ENCODE results near the gene STAT4.

Gene STAT4

GRCh38 chr2:191128911-191129304, 21.9 kb downstream of the STAT4 start:
- H3K4me3 Mint-ChIP-seq = peak overlapping the region; percentile 54
- no peak for DNase-seq (ENCODE audit: low spot score in 2 of 2)
- peak overlapping the region; percentile 89 for H3K27ac Mint-ChIP-seq
- peaks cover 65% of the 10 kb centered on the region for H3K4me1 Mint-ChIP-seq
- ATAC-seq = no peak
- peaks cover 36% of the 10 kb centered on the region for H3K36me3 Mint-ChIP-seq
- no peaks in the 10 kb centered on the region for H3K9me3 Mint-ChIP-seq

DNA sequence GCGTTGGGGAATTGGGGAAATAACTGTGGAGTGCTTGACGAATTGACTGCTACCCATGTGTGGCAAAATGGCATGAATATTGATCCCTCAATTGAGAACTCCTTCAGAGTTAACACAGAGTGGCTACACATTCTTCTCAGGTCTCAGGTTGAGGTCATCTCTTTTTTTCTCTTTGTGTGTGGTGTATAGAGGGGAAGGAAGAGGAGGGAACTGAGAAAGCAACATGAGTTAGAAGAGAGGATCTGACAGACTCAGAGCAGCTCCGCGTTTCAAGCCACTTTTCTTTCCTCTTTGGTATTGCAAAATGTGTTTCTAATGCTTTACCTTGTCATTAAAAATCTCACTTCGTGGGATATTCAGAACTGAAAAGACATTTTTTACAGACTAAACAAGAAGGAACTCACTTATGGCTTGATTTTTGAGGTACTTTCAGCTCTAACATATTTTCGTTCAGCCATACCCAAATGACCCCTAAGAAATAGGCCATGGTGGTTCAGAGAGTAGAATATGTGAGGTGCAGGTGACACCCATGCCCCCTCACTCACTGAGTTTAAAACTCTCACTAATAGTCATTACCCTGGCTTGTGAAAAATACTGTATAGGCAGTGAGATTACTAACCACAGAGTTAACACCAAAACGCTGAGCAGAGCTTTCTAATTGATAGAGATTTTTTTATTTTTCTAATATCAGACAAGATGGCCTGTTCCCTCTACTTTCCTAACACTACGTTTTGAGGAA, 22.5 kb downstream of the STAT4 start:
- peaks cover 42% of the 10 kb centered on the region for H3K36me3 Mint-ChIP-seq
- H3K4me1 Mint-ChIP-seq = peaks cover 64% of the 10 kb centered on the region
- no peaks in the 10 kb centered on the region for H3K9me3 Mint-ChIP-seq
- DNase-seq (ENCODE audit: low spot score in 2 of 2) (peak in 1 of 2 donors; percentile 64), ATAC-seq (peak; percentile 96)
- H3K27ac Mint-ChIP-seq = peak overlapping the region; percentile 89
- H3K4me3 Mint-ChIP-seq = peak overlapping the region; percentile 54

DNA sequence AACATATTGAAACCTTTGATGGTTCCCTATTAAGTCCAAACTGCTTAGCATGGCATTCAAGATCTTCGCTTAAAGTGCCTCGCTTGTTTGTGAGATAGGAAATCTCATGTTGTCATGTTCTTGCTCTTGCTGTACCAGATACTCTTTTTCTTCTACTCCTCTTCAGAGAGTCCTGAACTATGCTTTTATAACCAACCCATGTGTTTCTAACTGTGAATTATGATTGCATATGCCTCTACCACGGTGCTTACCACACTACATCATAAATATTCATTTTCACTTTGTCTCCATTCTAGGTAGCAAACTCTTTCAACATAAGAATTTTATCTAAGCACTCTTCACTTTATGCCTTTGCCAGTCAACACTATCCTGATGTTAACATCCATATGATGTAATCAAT, 23.6 kb downstream of the STAT4 start:
- peaks cover 67% of the 10 kb centered on the region for H3K4me1 Mint-ChIP-seq
- ATAC-seq (peak; percentile 68), DNase-seq (ENCODE audit: low spot score in 2 of 2) (no peak)
- H3K36me3 Mint-ChIP-seq = peaks cover 47% of the 10 kb centered on the region
- no peaks in the 10 kb centered on the region for H3K9me3 Mint-ChIP-seq
- peak overlapping the region; percentile 89 for H3K27ac Mint-ChIP-seq
- H3K4me3 Mint-ChIP-seq = peak overlapping the region; percentile 54

DNA sequence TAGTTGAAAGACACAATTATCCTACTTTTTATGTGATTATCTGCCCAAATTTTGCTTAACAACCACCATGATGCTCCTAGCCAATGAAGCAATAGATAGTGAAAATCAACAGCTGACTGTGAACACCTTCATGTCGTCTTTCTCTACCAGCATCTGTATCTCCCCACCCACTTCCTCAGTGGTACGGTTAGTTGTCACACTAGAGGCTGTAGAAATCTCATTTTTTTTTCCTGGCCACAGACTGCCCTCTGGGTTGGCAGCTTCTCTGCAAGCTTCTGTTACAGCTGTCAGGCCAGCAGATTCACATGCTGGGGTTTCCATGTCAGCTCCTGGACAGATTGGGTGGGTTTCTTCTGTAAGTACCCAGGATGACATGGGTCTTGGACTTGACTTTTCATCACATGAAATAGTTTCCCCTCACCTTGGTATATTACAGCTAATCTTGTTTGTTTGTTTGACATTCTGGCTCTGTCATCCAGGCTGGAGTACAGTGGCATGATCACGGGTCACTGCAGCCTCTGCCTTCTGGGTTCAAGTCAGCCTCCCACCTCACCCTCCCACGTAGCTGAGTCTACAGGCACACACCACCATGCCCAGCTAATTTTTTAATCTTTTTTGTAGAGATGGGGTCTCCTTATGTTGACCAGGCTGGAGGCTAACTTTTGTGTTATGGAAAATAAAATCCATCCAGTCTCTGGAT, 24.3 kb downstream of the STAT4 start:
- ATAC-seq (peak; percentile 69), DNase-seq (ENCODE audit: low spot score in 2 of 2) (peak in 1 of 2 donors; percentile 65)
- H3K9me3 Mint-ChIP-seq = no peaks in the 10 kb centered on the region
- H3K36me3 Mint-ChIP-seq = peaks cover 44% of the 10 kb centered on the region
- peaks cover 60% of the 10 kb centered on the region for H3K4me1 Mint-ChIP-seq
- peak overlapping the region; percentile 57 for H3K27ac Mint-ChIP-seq
- peak overlapping the region; percentile 54 for H3K4me3 Mint-ChIP-seq

DNA sequence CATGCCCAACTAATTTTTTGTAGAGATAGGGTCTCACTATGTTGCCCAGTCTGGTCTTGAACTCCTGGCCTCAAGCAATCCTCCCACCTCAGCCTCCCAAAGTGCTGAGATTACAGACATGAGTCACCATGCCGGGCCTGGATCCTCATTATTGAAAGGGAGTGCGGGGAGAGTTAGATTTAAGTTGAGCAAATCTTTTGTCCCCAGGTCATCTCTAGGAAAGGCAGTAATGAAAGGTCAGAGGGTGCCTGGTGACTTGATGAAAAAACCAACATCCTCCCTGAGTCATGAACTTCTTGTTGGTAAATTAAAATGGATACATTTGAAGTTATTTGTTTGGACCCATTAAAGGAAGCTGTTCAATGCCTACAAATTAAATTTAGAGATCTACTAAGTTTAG, 25.1 kb downstream of the STAT4 start:
- no peak for ATAC-seq
- no peak overlapping the region for H3K4me3 Mint-ChIP-seq
- no peak for DNase-seq (ENCODE audit: low spot score in 2 of 2)
- H3K36me3 Mint-ChIP-seq = peaks cover 36% of the 10 kb centered on the region
- no peak overlapping the region for H3K27ac Mint-ChIP-seq
- no peaks in the 10 kb centered on the region for H3K9me3 Mint-ChIP-seq
- peaks cover 55% of the 10 kb centered on the region for H3K4me1 Mint-ChIP-seq

- ATAC-seq = peak; percentile 80
- H3K9me3 Mint-ChIP-seq = no peaks in the 10 kb centered on the region
- H3K4me3 Mint-ChIP-seq = peak overlapping the region; percentile 18
- peaks cover 43% of the 10 kb centered on the region for H3K36me3 Mint-ChIP-seq
- H3K4me1 Mint-ChIP-seq = peaks cover 48% of the 10 kb centered on the region
- DNase-seq (ENCODE audit: low spot score in 2 of 2) = no peak
- H3K27ac Mint-ChIP-seq = peak overlapping the region; percentile 53
Observed at GRCh38 chr2:191122638-191123294, 28.0 kb downstream of the STAT4 start.

GRCh38 chr2:191117341-191117740, 33.5 kb downstream of the STAT4 start:
- ATAC-seq (no peak), DNase-seq (ENCODE audit: low spot score in 2 of 2) (no peak)
- H3K9me3 Mint-ChIP-seq = no peaks in the 10 kb centered on the region
- H3K4me3 Mint-ChIP-seq = no peak overlapping the region
- H3K27ac Mint-ChIP-seq = no peak overlapping the region
- H3K4me1 Mint-ChIP-seq = peaks cover 57% of the 10 kb centered on the region
- peaks cover 48% of the 10 kb centered on the region for H3K36me3 Mint-ChIP-seq

GRCh38 chr2:191115804-191116203, 35.0 kb downstream of the STAT4 start:
- ATAC-seq (peak; percentile 80), DNase-seq (ENCODE audit: low spot score in 2 of 2) (no peak)
- H3K4me3 Mint-ChIP-seq = peak overlapping the region; percentile 56
- peak overlapping the region; percentile 88 for H3K27ac Mint-ChIP-seq
- peaks cover 57% of the 10 kb centered on the region for H3K36me3 Mint-ChIP-seq
- H3K9me3 Mint-ChIP-seq = no peaks in the 10 kb centered on the region
- H3K4me1 Mint-ChIP-seq = peaks cover 66% of the 10 kb centered on the region

DNA sequence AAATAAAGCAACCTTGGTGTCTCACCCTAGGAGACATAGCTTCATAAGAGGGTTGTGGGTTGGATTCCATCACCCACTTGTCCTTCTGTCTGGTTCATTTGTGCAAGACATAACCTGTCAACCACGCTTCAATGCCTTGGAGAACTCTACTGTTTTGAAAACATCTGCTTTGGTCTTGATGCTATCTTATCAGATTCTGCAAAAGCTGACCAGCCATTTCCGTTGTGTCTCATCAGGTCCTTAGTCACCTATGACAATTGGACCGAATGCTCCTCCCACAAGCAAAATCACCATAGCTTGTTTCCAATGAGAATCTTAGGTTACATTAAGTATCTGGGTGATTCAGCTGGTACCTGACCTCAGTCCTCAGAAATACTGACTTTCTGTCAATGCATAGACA, 35.4 kb downstream of the STAT4 start:
- H3K27ac Mint-ChIP-seq = peak overlapping the region; percentile 88
- no peaks in the 10 kb centered on the region for H3K9me3 Mint-ChIP-seq
- DNase-seq (ENCODE audit: low spot score in 2 of 2) = peak; percentile 31 to 73
- H3K36me3 Mint-ChIP-seq = peaks cover 55% of the 10 kb centered on the region
- peak overlapping the region; percentile 56 for H3K4me3 Mint-ChIP-seq
- peak; percentile 85 for ATAC-seq
- H3K4me1 Mint-ChIP-seq = peaks cover 66% of the 10 kb centered on the region

DNA sequence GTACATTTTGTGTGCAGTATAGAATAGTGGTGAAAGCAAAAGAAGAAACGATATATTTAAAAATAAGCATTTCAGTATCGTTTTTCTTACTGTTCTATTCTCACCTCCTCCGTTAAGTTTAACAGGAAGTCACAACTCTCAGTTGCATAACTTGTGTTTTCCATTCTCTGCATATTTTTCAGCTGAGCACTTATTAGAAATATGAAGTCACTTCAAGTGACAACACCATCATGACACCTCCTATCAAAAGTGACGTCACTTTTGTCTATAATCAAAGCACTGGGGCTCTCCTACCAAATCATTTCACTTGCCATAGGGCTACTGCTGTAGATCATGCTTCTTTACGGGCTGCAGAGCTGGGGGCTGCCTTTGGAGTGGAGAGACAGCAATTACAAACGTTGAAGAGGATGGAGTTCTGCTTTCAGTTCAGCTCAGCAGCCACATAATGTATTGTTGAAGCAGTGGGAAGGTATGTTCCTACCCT, 36.3 kb downstream of the STAT4 start:
- Mint-ChIP-seq H3K9me3 (no peaks in the 10 kb centered on the region), H3K4me1 (peaks cover 76% of the 10 kb centered on the region), H3K4me3 (peak overlapping the region; percentile 56), H3K36me3 (peaks cover 58% of the 10 kb centered on the region), H3K27ac (peak overlapping the region; percentile 88)
- peak; percentile 36 for ATAC-seq
- DNase-seq (ENCODE audit: low spot score in 2 of 2) = peak in 1 of 2 donors; percentile 73

- Mint-ChIP-seq H3K36me3 (peaks cover 53% of the 10 kb centered on the region), H3K9me3 (no peaks in the 10 kb centered on the region), H3K4me3 (peak overlapping the region; percentile 56), H3K4me1 (peaks cover 82% of the 10 kb centered on the region), H3K27ac (peak overlapping the region; percentile 88)
- DNase-seq (ENCODE audit: low spot score in 2 of 2) (no peak), ATAC-seq (no peak)
Observed at GRCh38 chr2:191113761-191114160, 37.0 kb downstream of the STAT4 start.

DNA sequence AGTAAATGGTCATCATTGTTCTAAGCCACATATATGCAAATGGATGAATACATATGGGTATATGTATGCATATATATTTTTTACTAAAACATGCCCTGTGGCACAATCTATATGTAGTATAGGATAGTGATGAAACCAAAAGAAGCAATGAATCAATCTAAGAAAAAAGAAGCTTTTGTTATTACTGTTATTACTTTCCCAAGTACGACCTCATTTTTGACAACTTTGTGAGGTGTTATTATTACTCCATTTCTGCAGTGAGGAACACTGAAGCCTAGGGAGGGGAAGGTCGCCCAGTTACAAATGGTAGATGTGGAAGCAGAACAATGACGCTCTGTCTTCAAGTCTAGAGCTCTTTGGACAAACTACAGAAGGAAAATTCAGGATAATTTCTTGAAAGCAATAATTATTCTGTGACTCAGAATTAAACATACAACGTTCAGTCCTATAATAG, 38.3 kb downstream of the STAT4 start:
- H3K27ac Mint-ChIP-seq = peak overlapping the region; percentile 83
- peak; percentile 64 for ATAC-seq
- peaks cover 45% of the 10 kb centered on the region for H3K36me3 Mint-ChIP-seq
- peak overlapping the region; percentile 56 for H3K4me3 Mint-ChIP-seq
- no peaks in the 10 kb centered on the region for H3K9me3 Mint-ChIP-seq
- peaks cover 82% of the 10 kb centered on the region for H3K4me1 Mint-ChIP-seq
- DNase-seq (ENCODE audit: low spot score in 2 of 2) = no peak

DNA sequence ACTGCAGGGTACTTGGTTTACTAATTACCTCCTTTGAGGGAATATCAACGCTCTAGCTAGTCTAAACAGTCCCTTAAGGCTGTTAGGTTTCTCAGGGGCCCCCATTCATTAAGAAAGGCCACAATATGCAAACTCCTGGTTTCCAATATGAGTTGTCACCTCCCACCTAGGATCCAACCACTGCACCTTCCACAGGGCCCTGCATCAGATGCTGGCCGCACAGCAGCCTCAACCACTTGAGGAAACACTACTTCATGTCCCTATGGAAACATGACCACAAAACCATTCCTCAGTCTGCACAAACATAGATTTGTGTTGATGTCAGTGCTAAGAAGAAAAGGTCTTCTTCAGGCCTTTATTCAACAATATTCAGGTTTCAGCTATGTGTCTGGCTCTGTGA, 40.9 kb downstream of the STAT4 start:
- H3K9me3 Mint-ChIP-seq = no peaks in the 10 kb centered on the region
- H3K4me1 Mint-ChIP-seq = peaks cover 69% of the 10 kb centered on the region
- H3K4me3 Mint-ChIP-seq = peak overlapping the region; percentile 22
- peaks cover 40% of the 10 kb centered on the region for H3K36me3 Mint-ChIP-seq
- DNase-seq (ENCODE audit: low spot score in 2 of 2) (no peak), ATAC-seq (peak; percentile 52)
- peak overlapping the region; percentile 56 for H3K27ac Mint-ChIP-seq

DNA sequence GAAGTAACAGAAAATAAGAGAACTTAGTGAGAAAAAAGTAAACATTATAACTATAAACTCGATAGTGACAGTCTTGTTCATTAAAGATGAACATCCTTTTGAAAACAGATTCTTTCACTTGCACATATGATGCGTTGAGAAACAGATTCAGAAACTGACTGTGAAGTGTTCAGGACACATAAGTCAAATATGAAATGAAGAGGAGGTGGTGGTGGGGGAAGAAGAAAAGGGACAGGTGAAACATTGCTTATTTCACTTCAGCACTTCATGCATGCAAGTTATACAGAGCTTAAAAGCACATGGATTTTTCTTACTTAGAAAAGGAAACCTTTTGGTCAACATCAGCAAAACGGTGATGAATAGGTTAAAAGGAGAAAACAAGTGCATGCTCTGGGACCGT, 42.5 kb downstream of the STAT4 start:
- peaks cover 62% of the 10 kb centered on the region for H3K4me1 Mint-ChIP-seq

DNA sequence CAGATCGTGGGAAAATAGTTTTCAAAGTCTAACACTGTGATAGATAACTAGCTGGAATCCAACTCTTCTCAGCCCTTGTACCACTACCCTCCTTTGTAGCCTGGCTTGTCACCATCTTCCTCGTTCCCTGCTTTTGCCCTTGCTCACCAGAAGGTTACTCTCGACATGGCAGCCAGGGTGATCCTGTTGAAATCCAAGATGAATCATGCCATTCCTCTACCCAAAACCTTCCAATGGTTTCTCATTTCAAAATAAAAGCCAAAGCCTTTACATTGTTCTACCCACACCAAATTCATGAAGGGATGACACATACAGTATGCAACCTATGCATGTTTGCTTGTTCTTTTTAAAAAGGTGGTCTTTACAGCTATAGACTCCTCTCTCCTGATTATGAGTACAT, 45.7 kb downstream of the STAT4 start:
- no peak for ATAC-seq
- peak overlapping the region; percentile 38 for H3K27ac Mint-ChIP-seq

More for the DNA sequence above, 42.5 kb downstream of the STAT4 start:
- ATAC-seq (peak; percentile 43), DNase-seq (ENCODE audit: low spot score in 2 of 2) (no peak)
- Mint-ChIP-seq H3K9me3 (no peaks in the 10 kb centered on the region), H3K36me3 (peaks cover 34% of the 10 kb centered on the region), H3K27ac (peak overlapping the region; percentile 56), H3K4me3 (peak overlapping the region; percentile 22)

More for the DNA sequence above, 45.7 kb downstream of the STAT4 start:
- DNase-seq (ENCODE audit: low spot score in 2 of 2) = no peak
- peaks cover 56% of the 10 kb centered on the region for H3K4me1 Mint-ChIP-seq
- H3K9me3 Mint-ChIP-seq = no peaks in the 10 kb centered on the region
- no peak overlapping the region for H3K4me3 Mint-ChIP-seq
- H3K36me3 Mint-ChIP-seq = peaks cover 7% of the 10 kb centered on the region

Measured in stimulated activated effector memory CD8-positive, alpha-beta T cell treated with anti-CD3 and anti-CD28 coated beads, Interleukin-12 subunit alpha, Interleukin-12 subunit beta, amount 100 ng/mL, for 72 hours (primary cell).